ENCODE data around the gene CASZ1.

The CASZ1 gene

DNA sequence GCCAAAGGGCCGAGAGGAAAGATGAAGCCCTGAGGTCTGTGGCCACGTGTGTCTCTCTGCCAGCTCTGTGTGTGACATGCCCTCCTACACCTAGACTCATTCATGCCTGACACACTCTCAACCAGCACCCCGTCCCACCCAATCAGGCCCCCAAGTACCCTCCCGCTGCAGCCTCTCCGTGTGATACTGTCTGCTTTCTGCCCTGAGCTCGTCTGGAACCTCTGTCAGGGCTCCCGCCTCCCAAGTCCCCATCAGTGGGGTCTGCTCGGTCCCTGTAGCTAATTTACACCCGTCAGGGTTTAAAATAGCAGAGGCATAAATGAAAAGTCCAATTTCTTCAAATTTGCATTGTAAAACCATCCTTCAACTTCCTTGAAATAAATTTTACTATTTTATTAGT lies 20.7 kb downstream of the CASZ1 start:
- DNase-seq (ENCODE audit: low read depth) = no peak

DNA sequence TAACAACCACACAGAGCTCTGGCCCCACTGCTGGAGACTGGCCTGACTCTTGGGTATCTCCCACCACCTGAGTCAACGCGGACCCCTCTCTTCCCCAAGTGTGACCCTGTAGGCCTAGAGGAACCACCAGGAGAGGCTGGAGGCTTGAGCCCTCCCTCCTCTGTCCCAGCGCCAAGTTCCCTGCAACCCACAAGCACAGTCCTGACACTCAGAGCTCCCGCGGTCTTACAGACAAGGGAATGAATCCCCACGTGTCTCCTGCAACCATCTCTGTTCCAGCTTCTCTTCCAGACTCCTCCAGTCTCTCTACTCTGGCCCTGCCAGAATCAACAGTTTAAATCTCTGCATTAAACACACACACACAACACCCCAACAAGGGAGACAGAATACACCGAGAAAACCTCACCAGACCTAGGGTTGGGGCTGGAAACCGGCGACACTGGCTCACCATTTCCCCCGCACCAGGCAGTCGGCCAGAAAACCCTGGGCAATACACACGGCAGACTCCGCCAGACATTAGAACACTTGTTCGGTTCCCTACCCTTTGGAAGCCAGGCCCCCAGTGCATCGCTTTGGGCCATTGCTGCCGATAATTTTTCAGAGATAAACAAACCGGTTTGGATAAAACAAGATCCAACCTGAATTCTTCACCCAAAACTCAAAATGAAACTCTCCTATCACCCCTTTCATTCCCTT lies 21.7 kb downstream of the CASZ1 start:
- DNase-seq (ENCODE audit: low read depth) = no peak

DNA sequence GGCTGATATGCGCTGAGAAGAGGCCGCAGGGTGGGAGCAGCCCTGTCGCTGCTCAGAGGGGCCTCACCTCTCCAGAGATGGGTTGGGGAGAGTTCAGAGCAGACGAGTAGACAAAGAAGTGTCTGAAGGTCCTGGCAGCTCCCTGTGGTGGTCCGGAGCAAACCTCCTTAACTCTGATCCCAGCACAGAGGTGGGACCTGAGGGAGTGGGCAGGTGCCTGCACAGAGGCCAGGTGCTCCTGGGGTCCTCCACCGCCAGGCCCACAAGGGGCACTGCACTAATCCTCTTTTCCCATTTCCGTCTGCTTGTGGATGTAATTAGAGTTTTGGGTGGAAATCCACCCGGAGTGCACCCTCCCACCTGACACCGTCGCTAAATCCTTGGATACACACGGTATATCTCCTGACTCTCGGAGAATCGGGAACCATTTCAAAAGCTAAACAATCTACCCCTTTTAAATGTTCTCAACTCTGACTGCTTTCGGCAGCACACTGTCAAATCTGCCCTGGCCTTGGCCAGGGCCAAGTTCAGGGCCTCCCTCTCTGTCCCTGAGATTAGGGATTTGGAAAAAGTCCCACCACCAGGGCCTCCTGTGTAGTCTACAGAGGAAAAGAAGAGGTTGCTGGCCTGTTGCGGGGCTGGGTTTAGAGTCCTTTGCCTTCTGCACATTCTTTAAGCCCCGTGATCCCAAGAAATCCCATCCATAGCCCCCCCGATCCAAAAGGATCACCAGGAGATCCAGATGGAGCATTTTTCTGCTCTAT lies 22.4 kb downstream of the CASZ1 start:
- no peak for DNase-seq (ENCODE audit: low read depth)

DNA sequence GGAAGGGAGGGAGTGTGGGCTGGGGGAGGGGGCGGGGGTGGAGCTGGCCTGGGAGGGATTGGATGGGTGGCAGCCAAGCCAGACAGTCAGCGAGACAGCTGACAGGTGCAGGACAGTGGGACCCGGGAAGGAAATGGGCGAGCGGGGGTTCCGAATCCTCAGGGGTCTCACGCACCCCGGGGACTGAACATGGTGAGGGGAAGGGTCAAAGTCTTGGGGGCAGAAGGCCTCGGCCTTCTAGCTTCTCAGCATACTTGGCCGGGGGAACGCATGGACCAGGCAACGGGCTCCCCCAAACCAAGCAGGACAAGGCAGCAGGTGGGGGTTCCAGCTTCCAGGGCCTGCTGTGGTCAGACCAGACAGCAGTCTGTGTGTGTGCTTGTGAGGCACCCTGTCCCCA lies 23.1 kb downstream of the CASZ1 start:
- DNase-seq (ENCODE audit: low read depth) = no peak

DNA sequence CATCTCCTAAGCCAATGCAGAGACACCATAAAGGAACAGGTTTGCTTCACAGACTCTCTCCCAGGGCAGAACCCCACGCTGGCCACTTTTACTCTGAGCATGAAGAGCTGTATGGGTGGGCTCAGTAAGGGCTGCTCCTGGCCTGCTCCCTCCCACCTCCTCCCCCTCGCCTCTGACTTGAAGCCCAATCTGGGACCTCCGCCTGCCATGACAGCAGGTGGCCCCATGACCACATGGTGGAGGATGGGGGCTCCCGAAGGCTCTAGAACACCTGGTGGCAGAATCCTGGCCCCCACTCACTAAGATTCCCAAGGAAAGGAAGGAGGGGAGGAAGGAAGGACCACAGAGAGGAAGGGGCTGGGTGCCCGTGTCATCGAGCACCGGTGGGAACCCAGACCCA lies 23.7 kb downstream of the CASZ1 start:
- DNase-seq (ENCODE audit: low read depth) = no peak

DNA sequence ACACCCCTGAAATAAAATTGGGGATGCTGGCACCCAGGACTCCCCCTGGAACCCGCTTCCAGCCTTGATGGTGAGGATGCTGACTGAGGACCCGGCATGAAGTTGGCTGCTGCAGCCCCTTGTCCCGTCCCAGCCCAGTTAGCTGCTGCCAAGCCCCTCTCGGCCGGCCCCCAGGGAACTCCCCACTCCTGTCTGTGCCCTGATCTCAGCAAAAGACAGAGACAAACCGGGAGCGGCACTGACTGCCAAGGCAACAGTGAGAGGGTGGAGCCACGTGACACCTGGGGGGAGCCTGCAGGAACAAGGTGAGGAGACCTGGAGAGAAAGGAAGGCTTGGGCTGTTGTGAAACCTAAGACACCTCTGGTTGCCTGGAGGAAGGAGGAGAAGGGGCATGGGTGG lies 24.7 kb downstream of the CASZ1 start:
- DNase-seq (ENCODE audit: low read depth) = no peak

DNA sequence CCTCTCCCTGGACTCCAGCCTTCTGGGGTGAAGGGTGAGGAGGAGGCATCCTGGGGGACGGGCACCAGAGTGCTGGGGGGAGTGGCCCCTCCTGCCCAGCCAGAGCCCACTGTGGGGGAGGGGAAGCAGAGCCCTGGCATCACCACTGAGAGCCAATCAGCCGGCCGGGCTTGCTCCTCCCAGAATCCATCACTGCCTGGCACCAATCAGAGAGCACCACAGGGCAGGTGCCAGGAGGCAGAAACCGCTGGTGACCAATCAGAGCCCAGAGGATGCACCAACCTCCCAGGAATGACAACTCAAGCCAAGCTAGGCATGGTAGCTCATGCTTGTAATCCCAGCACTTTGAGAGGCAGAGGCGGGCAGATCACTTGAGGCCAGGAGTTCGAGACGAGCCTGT lies 27.9 kb downstream of the CASZ1 start:
- no peak for DNase-seq (ENCODE audit: low read depth)

DNA sequence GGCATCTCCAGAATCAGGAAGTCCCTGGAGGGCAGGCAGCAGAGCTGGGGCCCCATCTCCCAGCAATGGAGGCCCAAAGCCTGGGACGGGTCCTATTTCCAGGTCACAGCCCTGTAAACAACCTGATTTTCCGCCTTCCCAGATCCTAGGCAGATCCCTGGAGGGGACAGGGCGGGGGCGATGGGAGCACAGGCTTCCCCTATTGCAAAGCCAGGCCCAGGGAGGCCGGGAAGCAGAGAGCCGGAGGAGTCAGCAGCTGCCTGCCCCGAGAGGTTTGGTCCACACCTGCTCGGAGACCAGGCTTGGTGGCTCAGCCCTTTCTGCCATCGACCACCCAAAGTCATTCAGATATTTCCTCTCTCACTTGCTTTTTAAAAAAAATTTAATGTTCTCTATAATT lies 29.2 kb downstream of the CASZ1 start:
- DNase-seq (ENCODE audit: low read depth) = no peak

DNA sequence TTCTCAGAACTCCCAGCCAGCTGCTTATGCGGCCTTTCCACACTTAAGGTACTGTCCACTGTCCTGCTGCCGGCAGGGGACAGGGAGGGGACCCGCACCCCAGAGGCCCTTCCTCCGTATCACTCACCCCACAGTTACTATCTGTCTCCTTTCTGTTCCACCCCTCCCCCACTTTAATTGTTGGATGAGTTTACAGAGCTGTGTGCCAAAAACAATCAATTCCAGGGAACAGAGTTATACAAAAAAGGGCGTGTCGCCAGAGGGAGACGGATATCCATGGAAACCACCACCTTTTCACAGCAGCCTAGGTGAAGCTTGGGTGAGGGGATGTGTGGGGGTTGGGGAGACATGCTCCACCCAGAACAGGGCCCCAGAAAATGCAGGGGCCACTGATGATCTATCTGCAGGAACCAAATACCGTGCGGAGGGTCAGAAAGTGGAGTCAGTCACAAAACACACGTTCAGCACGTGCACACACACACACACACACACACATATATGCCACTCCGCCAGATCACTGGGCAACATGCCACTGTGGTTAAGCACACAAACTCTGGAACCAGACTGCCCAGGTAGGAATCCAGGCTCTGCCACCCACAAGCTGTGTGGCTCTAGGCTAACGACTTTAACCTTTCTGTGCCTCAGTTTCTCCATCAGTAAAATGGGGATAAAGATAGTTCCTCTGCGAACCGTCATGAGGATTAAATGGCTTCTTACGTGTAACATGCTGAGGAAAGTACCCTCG lies 30.5 kb downstream of the CASZ1 start:
- no peak for DNase-seq (ENCODE audit: low read depth)

DNA sequence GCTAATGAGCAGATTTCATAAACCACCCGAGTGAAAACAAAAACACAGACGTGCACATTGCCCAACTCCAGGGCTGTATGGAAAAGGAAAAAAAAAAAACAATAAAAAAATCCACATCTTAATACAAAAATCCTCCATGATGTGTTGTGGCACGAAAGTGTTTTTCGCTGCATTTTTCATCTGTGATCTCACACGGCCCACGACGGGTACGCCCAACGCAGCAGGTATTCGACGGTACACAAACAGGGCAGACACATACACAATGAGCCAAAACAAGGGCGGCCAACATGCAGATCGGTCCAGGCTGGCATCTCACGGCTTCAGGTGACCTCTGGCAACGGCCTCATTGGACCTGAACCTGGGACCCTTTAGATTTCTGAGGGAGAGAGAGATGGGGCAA lies 31.1 kb downstream of the CASZ1 start:
- no peak for DNase-seq (ENCODE audit: low read depth)

DNA sequence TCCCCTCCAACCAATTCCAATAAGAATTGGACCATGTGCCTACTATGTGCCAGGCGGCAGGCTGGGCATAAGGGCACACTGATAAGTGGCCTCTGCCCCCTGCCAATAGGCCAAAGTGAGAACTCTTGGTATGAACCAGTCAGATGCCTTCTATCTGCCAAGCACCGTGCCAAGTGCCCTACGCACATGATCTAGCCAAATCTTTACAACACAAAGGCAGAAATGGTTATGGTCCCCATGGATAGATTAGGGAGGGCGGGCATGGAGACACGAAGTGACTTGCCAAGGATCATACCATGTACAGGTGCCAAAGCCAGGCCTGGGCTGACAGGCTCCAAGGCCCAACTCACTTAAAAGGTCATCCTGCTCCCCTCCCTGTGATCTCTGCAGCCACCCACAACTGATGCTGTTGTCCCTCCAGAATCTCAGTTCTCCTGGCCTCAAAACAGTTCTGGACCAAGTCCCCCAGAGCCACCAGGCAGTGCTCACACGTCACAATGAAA lies 32.1 kb downstream of the CASZ1 start:
- DNase-seq (ENCODE audit: low read depth) = no peak

DNA sequence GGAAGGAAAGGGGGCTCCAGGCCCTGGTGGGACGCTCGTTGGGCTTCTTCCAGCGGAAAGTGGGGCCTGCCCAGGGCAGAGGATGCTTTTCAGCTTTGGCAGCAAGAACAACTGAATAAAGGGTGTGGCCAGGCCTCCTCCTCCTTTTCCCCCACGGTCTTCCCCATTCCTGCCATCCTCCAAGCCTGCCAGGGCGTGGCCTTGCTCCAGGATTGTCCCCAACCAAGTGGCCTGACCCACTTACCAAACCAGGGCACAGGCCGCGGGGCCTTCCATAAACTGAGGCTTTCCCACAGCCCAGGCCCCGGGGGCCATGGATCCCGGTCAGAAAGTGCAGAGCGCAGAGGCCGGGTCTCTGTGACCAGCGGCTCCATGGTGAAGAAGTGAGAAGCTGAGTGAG lies 33.6 kb downstream of the CASZ1 start:
- DNase-seq (ENCODE audit: low read depth) = no peak

DNA sequence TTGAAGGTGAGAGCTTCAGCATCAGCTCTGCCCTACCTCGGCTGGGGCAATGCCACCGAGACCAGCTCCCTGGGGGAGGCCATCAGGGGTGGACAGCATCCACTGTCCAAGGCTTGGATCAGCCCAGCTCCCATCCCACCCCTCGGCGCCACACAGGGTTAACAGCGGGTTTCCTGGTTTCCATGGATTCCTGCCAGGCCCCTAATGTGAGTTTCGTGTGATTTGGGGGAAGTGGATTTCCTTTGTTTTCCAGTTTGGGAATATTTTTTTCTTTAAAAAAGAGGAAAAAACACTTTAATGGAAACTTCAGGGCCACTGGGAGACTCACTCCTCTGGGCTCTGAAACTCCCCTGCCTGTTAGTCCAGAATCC lies 34.3 kb downstream of the CASZ1 start:
- no peak for DNase-seq (ENCODE audit: low read depth)

DNA sequence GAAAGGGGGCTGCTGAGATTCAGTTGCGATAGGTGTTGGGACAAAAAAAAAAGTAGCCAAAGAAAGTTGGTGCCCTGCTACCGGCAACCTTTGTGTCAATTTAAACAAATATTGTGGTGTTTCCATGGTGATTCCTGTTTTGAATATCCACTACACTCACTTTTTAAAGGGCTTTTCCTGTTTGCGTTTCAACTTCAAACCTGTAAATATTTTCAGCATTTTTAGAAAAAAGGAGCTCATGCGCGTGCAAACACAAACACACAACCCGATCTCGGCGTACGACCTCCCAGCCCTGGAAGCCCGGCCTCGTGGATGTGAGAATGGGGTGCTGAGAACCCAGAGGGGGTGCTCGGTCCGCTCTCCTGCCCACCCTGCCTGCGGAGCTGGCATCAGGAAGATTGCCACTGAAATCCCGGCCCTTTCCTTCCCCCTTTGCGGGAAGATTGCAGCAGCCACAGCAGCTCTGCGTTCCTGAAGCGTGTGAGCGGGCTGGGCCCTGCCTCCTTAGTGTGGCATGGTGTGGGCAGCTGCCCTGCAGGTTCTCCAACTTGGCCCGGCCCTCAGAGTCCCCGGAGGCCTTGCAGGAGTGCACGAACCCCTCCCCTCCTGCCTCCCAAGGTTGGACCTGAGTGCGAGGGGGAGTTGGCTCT lies 34.8 kb downstream of the CASZ1 start:
- DNase-seq (ENCODE audit: low read depth) = no peak

DNA sequence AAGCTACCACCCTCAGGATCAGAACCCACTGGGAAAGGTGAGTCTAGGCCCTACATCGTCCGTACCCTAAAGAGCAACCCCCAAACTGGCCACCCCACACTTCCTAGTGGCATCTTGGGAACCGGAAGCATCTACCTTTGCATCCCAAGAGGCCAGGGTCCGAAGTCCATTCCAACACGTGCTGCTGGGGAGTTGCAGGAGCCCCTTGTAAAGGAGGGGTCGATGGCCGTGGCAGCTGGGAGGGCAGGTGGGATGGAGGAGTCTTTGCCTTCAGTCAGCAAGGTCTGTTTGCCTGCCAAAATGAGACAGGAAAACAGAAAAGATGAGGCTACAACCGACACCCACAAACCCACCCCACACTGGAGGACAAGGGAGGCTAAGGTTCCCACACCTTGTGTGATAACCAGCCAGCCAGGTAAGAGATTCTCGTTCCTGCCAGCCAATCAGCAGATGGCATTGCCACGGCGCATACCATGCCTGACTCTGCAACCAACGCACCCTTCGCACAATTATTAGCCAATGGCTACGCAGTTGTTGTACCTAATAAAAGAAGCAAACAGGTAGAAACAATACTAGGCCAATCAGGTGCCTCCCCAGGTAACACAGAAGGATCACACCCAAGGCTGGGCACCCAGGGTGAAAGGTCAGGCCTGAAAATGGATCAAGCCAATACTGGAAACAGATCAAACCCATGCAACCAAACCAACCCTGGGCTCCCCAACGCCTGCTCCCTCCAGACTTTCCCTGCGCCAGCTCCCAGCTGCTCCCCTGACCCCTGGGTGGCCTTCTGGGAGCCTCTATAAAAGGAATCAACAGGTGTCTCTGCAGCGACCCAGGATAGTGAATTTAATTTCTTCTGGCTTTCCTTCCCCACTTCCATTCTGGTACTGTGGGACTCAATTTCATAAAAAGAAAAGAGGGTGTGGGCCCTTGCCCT lies 35.6 kb downstream of the CASZ1 start:
- no peak for DNase-seq (ENCODE audit: low read depth)

DNA sequence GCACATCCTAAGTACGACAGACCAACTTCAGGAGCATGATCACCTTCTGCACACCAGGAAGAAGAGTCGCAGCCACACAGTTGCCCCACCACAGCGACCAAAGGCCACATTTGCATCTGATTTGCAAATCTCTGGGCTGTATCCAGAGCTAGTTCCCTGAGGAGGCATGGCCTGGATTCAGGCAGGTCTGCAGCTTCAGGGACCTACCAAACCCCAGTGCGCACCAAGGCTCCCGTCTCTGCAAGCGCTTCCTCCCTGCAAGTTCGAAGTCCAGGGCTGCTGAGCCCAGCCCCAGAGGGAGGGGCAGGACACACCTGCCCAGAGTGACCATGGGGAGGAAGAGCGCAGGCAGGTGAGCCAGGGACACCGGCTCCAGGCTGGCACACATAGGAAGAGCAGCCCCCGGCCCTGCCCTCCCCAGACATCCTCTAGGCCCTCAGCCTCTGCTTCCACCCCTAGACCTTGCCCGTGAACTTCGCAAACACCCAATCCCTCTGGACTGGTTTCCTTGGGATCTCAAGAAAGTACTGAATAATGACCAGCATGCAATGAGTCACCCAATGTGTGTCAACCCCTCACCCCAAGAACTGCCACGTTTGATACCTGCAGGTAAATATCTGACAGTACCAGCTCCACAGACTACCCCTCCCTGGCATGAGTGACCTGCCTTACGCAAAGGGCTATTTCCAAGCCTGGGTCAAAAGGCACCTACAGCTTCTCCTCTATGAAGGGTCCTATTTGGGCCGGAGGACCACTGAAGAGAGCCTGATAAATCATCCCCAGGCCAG lies 36.8 kb downstream of the CASZ1 start:
- no peak for DNase-seq (ENCODE audit: low read depth)

DNA sequence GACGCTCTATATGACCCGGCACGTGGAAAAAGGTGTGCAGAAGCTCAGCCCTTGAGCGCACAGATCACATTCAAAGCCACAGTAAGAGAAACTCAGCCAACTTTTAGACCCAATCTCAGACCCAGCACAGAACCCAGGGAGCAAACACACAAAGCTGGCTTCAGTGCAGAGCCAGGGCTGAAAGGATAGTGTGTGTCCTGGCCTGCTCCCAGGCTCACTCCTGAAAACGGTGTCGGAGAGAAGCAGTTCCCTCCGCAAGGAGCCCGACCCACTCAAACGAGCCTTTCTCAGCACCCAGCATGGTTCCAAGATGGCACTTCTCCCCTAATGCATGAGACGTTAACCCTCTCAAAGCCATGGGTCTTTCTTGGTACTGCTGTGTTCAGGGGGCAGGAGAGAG lies 39.6 kb downstream of the CASZ1 start:
- no peak for DNase-seq (ENCODE audit: low read depth)

DNA sequence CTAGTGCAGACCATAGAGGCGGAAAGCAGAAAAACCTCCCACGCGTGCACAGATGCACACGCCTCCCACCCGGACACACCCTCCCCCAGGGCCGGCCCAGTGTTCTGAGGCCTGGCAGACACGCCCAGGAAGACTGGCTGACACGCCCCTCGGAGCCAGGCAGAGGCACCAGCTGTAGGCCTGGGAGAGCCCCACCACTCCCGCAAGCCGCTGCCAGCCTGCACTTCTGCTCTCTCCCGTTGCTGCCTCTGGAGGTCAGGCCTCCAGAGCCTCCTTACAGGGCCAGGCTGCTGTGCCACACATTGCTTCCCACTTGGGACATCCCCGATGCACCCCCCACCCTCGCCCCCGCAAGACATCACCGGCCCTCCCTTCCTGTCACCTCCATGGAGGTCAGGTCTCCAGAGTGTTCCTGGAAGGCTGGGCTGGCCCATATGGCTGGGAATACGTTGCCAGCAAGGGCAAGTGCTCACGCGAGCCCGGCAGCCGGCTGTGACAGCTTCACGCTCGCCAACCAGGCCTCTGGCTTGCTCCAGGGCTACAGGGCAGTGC lies 40.4 kb downstream of the CASZ1 start:
- DNase-seq (ENCODE audit: low read depth) = peak; percentile 86

DNA sequence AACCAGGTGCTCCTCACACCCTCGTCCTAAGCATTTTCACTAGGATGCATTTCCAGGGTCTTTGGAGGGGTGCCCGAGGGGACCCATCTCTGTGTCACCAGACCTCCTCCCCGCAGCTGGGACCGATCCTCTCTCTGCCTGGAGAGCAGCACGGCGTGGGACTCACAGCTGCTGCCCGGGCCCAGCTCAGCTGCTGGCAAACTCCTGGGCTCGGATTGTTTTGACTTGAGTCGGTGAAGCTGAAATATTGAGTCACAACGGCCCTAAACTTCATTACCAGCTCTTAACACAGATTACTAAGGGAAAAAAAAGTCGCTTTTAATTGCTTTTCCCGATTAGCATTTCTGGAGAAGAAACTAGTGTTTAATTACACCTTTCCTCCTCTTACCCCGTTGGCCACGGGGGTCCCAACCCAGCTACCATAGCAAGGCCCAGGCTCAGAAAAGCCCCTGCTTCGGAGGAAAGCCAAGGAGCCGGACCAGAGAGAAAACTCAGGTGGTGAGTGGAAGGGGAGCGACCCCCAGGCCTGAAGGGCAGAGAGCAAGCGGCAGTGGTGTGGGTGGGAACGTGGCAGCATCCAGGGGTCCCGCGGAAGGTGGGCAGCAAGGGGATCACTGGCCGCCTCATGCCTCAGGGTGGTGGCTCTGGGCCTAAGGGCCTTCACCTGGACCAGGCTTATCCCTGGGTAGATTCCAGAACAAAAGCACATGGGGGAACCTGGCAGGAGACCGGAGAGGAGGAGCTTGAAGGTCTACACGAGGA lies 41.7 kb downstream of the CASZ1 start:
- DNase-seq (ENCODE audit: low read depth) = no peak

DNA sequence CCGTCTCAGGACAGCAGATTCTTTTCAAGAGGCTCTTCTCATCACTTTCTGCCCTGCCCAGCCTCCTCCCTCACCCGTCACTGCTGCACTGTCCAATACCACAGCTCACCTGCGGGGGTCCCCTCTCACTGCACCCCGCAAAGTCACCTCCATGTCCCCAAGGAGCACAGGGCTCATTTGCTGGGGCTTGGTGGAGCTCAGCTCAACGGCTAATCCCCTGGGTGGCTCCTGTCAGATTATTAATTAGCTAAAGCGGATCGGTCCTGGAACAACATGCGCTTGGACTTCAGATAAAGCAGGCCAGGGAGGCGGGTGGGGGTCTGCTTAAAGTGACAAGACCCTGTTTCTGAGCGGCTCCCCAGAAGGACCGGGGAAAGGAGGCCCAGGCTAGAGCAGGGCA lies 43.1 kb downstream of the CASZ1 start:
- DNase-seq (ENCODE audit: low read depth) = no peak

All from CMK (cell line).